NCI-H146 (cell line): ENCODE data around the gene EIF2S1.
"Not testable (repeated sequence)": the region's sequence is repeated elsewhere in the genome, so short reads cannot be mapped to it uniquely, and the experiment has no call there.

Experiments used
- DNase-seq: peaks from one replicate; lab custom pipeline; 2025; lab: John Stamatoyannopoulos, UW

The EIF2S1 gene

GRCh38 chr14:67411370-67411769 is 51.2 kb downstream of the EIF2S1 start:
- no peak for DNase-seq

- DNase-seq = peak; percentile 84
These were observed 51.8 kb downstream of the EIF2S1 start, which contains the start of gene PLEK2 for GRCh38 chr14:67411820-67412421. TSS of gene PLEK2 (minus strand) at chr14:67412165. CDS start at chr14:67412059, 106 bp downstream.

- DNase-seq = no peak
These were observed 54.0 kb downstream of the EIF2S1 start for GRCh38 chr14:67413806-67414769.

GRCh38 chr14:67415610-67416009 is 55.5 kb downstream of the EIF2S1 start:
- DNase-seq = not testable (repeated sequence)

- DNase-seq = no peak
These were observed 56.0 kb downstream of the EIF2S1 start for GRCh38 chr14:67416085-67416484.

- DNase-seq = no peak
These were observed 56.7 kb downstream of the EIF2S1 start for GRCh38 chr14:67416810-67417209.

GRCh38 chr14:67417633-67418032 is 57.5 kb downstream of the EIF2S1 start:
- no peak for DNase-seq

GRCh38 chr14:67418401-67419191 is 58.5 kb downstream of the EIF2S1 start:
- peak; percentile 75 for DNase-seq

GRCh38 chr14:67420102-67420739 is 60.1 kb downstream of the EIF2S1 start:
- peak; percentile 66 for DNase-seq

GRCh38 chr14:67421356-67422224 is 61.5 kb downstream of the EIF2S1 start:
- DNase-seq = no peak

GRCh38 chr14:67423424-67423823 is 63.3 kb downstream of the EIF2S1 start:
- no peak for DNase-seq

- no peak for DNase-seq
These were observed 64.4 kb downstream of the EIF2S1 start for GRCh38 chr14:67424539-67424938.

- no peak for DNase-seq
These were observed 65.5 kb downstream of the EIF2S1 start for GRCh38 chr14:67425608-67426007.

- no peak for DNase-seq
These were observed 66.0 kb downstream of the EIF2S1 start for GRCh38 chr14:67426161-67426560.

GRCh38 chr14:67426983-67427606 is 67.0 kb downstream of the EIF2S1 start:
- DNase-seq = peak; percentile 70

GRCh38 chr14:67428501-67429031 is 68.4 kb downstream of the EIF2S1 start:
- DNase-seq = no peak

- no peak for DNase-seq
These were observed 69.5 kb downstream of the EIF2S1 start for GRCh38 chr14:67429510-67430205.

GRCh38 chr14:67432050-67432564 is 72.0 kb downstream of the EIF2S1 start:
- no peak for DNase-seq

- no peak for DNase-seq
These were observed 75.5 kb downstream of the EIF2S1 start for GRCh38 chr14:67435603-67436002.
